IgD-negative memory B cell (primary cell): ENCODE results near the gene RGMA. TPM values are rescaled to one million over a fixed set of nuclear protein-coding genes. Genes with fewer than 3 reads are reported as not detected.
A peak's percentile ranks its signal among the peaks of the same experiment; 100 is the strongest.
"Not testable (repeated sequence)": the region's sequence is repeated elsewhere in the genome, so short reads cannot be mapped to it uniquely, and the experiment has no call there.

Experiments used
- H3K27ac Mint-ChIP-seq, 3 donors: one replicate each; pipeline ENCODE4 v1.8.0; 2020 to 2022; ENCODE audit warnings: mild to moderate bottlenecking in 3 of 3, mixed read lengths in 3 of 3, moderate library complexity in 1 of 3
- H3K27me3 Mint-ChIP-seq: one replicate; pipeline ENCODE4 v1.8.0; 2021; ENCODE audit warnings: mixed read lengths
- H3K36me3 Mint-ChIP-seq: one replicate; pipeline ENCODE4 v1.8.0; 2020; ENCODE audit warnings: mild to moderate bottlenecking, mixed read lengths
- H3K4me1 Mint-ChIP-seq, 3 donors: one replicate each; pipeline ENCODE4 v1.8.0; 2020 to 2022; ENCODE audit warnings: mixed read lengths in 3 of 3, mild to moderate bottlenecking in 1 of 3
- H3K4me3 Mint-ChIP-seq, 4 donors: one replicate each; pipeline ENCODE4 v1.8.0; 2020 to 2022; ENCODE audit warnings: mild to moderate bottlenecking in 4 of 4, mixed read lengths in 4 of 4, moderate library complexity in 3 of 4
- H3K9me3 Mint-ChIP-seq, 3 donors: one replicate each; pipeline ENCODE4 v1.8.0; 2020 to 2021; ENCODE audit warnings: mixed read lengths in 3 of 3, mild to moderate bottlenecking in 1 of 3
- polyA plus RNA-seq: library from polyadenylated mRNA; unstranded; fragments of 300-500 nt; fragmentation: Illumina TruSeq; gene quantifications from one replicate; pipeline ENCODE4 v1.2.3, GENCODE V29; 2021

The RGMA gene
- polyA plus RNA-seq, 1 donor from 2014 or later, result not detected

- peaks cover 6% of the 10 kb centered on the region for H3K27me3 Mint-ChIP-seq
- no peak overlapping the region for H3K27ac Mint-ChIP-seq
- no peaks in the 10 kb centered on the region for H3K9me3 Mint-ChIP-seq
- H3K36me3 Mint-ChIP-seq, result no peaks in the 10 kb centered on the region
- peaks cover 10 to 15% (median 14%) of the 10 kb centered on the region in 3 donors for H3K4me1 Mint-ChIP-seq
- H3K4me3 Mint-ChIP-seq, result no peak overlapping the region
Measured at GRCh38 chr15:93033434-93034045, 55.5 kb downstream of the RGMA start.

GRCh38 chr15:93032515-93033206 is 56.4 kb downstream of the RGMA start:
- H3K27me3 Mint-ChIP-seq, H3K4me3 Mint-ChIP-seq, H3K27ac Mint-ChIP-seq: not testable (repeated sequence)

GRCh38 chr15:93031557-93032384 is 57.2 kb downstream of the RGMA start:
- not testable (repeated sequence) for H3K27ac Mint-ChIP-seq, H3K36me3 Mint-ChIP-seq, H3K27me3 Mint-ChIP-seq, H3K4me3 Mint-ChIP-seq, H3K9me3 Mint-ChIP-seq
- peaks cover 13 to 15% (median 14%) of the 10 kb centered on the region in 3 donors for H3K4me1 Mint-ChIP-seq

More at GRCh38 chr15:93032515-93033206, 56.4 kb downstream of the RGMA start:
- not testable (repeated sequence) for H3K36me3 Mint-ChIP-seq, H3K9me3 Mint-ChIP-seq
- peaks cover 13 to 15% (median 14%) of the 10 kb centered on the region in 3 donors for H3K4me1 Mint-ChIP-seq

- peaks cover 4% of the 10 kb centered on the region for H3K27me3 Mint-ChIP-seq
- H3K36me3 Mint-ChIP-seq, result no peaks in the 10 kb centered on the region
- no peak overlapping the region for H3K27ac Mint-ChIP-seq
- no peaks in the 10 kb centered on the region for H3K9me3 Mint-ChIP-seq
- H3K4me3 Mint-ChIP-seq, result no peak overlapping the region
- H3K4me1 Mint-ChIP-seq, result peaks cover 13 to 15% (median 14%) of the 10 kb centered on the region in 3 donors
Measured at GRCh38 chr15:93031103-93031464, 57.9 kb downstream of the RGMA start.

- H3K27me3 Mint-ChIP-seq, result peaks cover 2% of the 10 kb centered on the region
- H3K36me3 Mint-ChIP-seq, result no peaks in the 10 kb centered on the region
- H3K4me3 Mint-ChIP-seq, result no peak overlapping the region
- peaks cover 13 to 16% (median 14%) of the 10 kb centered on the region in 3 donors for H3K4me1 Mint-ChIP-seq
- H3K27ac Mint-ChIP-seq, result peak overlapping the region; percentile 29 to 76 (median 52)
- H3K9me3 Mint-ChIP-seq, result no peaks in the 10 kb centered on the region
Measured at GRCh38 chr15:93030430-93031102, 58.4 kb downstream of the RGMA start.

- Mint-ChIP-seq H3K9me3 (no peaks in the 10 kb centered on the region), H3K4me1 (peaks cover 11 to 22% (median 17%) of the 10 kb centered on the region in 3 donors), H3K27ac (peak overlapping the region; percentile 29 to 76 (median 52)), H3K27me3 (peaks cover 2% of the 10 kb centered on the region), H3K36me3 (no peaks in the 10 kb centered on the region), H3K4me3 (no peak overlapping the region)
Measured at GRCh38 chr15:93029836-93030429, 59.1 kb downstream of the RGMA start.

- Mint-ChIP-seq H3K4me3 (no peak overlapping the region), H3K36me3 (peaks cover 2% of the 10 kb centered on the region), H3K27me3 (peaks cover 2% of the 10 kb centered on the region), H3K27ac (peak overlapping the region in 1 of 3 donors; percentile 84), H3K9me3 (no peaks in the 10 kb centered on the region), H3K4me1 (peaks cover 13 to 28% (median 21%) of the 10 kb centered on the region in 3 donors)
Measured at GRCh38 chr15:93029214-93029835, 59.7 kb downstream of the RGMA start.

- no peaks in the 10 kb centered on the region for H3K9me3 Mint-ChIP-seq
- peak overlapping the region; percentile 67 to 84 (median 80) for H3K27ac Mint-ChIP-seq
- H3K4me3 Mint-ChIP-seq, result no peak overlapping the region
- H3K27me3 Mint-ChIP-seq, result peaks cover 2% of the 10 kb centered on the region
- H3K4me1 Mint-ChIP-seq, result peaks cover 13 to 31% (median 24%) of the 10 kb centered on the region in 3 donors
- peaks cover 2% of the 10 kb centered on the region for H3K36me3 Mint-ChIP-seq
Measured at GRCh38 chr15:93028632-93029213, 60.3 kb downstream of the RGMA start.

GRCh38 chr15:93028111-93028631 is 60.8 kb downstream of the RGMA start:
- Mint-ChIP-seq H3K4me3 (no peak overlapping the region), H3K36me3 (peaks cover 3% of the 10 kb centered on the region), H3K9me3 (no peaks in the 10 kb centered on the region), H3K27ac (peak overlapping the region; percentile 67 to 84 (median 80)), H3K27me3 (peaks cover 2% of the 10 kb centered on the region), H3K4me1 (peaks cover 13 to 33% (median 25%) of the 10 kb centered on the region in 3 donors)

GRCh38 chr15:93027413-93027812 is 61.6 kb downstream of the RGMA start:
- Mint-ChIP-seq H3K36me3 (peaks cover 4% of the 10 kb centered on the region), H3K27ac (peak overlapping the region; percentile 12 to 54 (median 16)), H3K4me1 (peaks cover 13 to 35% (median 32%) of the 10 kb centered on the region in 3 donors), H3K27me3 (peaks cover 2% of the 10 kb centered on the region), H3K4me3 (no peak overlapping the region), H3K9me3 (no peaks in the 10 kb centered on the region)

GRCh38 chr15:93026380-93026817 is 62.6 kb downstream of the RGMA start:
- H3K36me3 Mint-ChIP-seq, result peaks cover 5% of the 10 kb centered on the region
- peak overlapping the region in 1 of 3 donors; percentile 52 for H3K27ac Mint-ChIP-seq
- peaks cover 2% of the 10 kb centered on the region for H3K27me3 Mint-ChIP-seq
- peaks cover 14 to 38% (median 36%) of the 10 kb centered on the region in 3 donors for H3K4me1 Mint-ChIP-seq
- no peaks in the 10 kb centered on the region for H3K9me3 Mint-ChIP-seq
- no peak overlapping the region for H3K4me3 Mint-ChIP-seq

GRCh38 chr15:93025625-93025982 is 63.4 kb downstream of the RGMA start:
- Mint-ChIP-seq H3K27ac (peak overlapping the region; percentile 52 to 76 (median 76)), H3K4me1 (peaks cover 17 to 41% (median 40%) of the 10 kb centered on the region in 3 donors), H3K4me3 (peak overlapping the region in 2 of 4 donors; percentile 13 to 47), H3K27me3 (no peaks in the 10 kb centered on the region), H3K36me3 (peaks cover 8% of the 10 kb centered on the region), H3K9me3 (no peaks in the 10 kb centered on the region)
